ENCODE results near the gene ZBTB1.

Gene ZBTB1

DNA sequence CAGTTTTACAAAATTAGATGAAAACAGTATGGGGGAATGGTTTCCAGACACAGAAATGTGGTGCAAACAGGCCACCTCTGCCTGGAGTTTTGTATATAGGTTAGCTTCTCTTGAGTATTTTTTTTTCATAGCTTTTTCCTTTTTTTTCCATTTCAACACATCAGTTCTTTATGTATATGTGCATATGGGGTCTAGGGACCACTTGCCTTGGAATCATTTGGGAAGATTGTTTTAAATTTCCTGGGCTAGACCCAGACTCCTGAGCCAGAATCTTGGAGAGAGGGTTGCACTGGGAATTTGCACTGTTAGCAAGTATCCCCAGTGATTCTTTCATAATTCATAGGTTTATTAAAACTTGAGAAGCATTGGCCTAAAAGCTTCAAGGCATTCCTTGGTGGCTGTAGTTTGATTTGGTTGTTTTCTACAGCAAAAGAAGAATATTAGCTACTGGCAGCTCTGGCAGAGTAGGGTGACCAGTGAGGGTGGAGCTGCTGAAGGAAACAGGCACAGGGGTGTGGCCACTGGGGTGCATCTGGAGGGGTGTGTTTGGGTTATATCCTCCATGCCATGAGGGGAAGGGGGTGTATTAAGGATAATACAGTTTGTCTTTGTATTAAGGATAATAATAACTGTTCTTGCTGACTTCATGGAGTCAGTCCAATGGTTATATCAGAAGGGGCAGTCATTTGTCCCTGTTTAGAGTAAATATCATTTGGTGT, 68.0 kb downstream of the ZBTB1 start:
- DNase-seq: no peak

DNA sequence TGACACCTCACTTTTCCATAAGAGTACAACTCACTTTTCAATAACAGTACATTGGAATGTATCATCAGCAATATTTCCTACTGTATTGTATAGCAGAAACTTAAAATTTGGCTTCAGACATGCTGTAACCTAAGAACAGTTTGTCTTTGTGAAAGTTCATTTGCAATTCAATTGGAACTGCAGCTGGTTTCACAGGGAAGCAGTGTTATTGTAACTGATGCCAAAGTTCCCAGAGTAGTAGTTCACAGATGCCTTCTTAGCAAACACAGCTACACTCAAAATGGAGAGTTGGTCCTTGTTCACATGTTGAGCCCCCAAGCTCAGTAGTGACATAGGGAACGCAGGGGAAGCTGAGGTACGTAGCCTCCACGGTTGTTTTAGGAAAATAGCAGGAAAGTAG, 68.5 kb downstream of the ZBTB1 start:
- peak; percentile 64 for DNase-seq

Data from NCI-H2107 (cell line).